ENCODE results near the gene PPP1R14C.

PPP1R14C gene

GRCh38 chr6:150099953-150100352, 42.9 kb upstream of the PPP1R14C start:
- no peaks in the 10 kb centered on the region for H3K79me1 ChIP-seq (ENCODE audit: low read length)
- H3K36me3 ChIP-seq (ENCODE audit: control insufficient read depth in 1 of 2, insufficient read depth in 2 of 2, low read length in 2 of 2): no peaks in the 10 kb centered on the region
- no peak overlapping the region for H2AFZ ChIP-seq (ENCODE audit: insufficient read depth, low read length, poor library complexity)
- H3K18ac ChIP-seq (ENCODE audit: low read length): no peak overlapping the region
- no peak overlapping the region for H3K27ac ChIP-seq (ENCODE audit: low read depth, low read length)
- H3K4me2 ChIP-seq (ENCODE audit: low read length): no peak overlapping the region
- DNase-seq: no peak
- H4K8ac ChIP-seq (ENCODE audit: low read depth, low read length): no peak overlapping the region
- no CpG with 5 or more reads among the region's 11 CpGs for WGBS (ENCODE audit: extremely low coverage, insufficient coverage, insufficient read length)
- no peaks in the 10 kb centered on the region for H3K9me3 ChIP-seq (ENCODE audit: insufficient read depth, low read depth, low read length)
- no peak overlapping the region for H3K4ac ChIP-seq (ENCODE audit: low read depth, low read length)
- no peak overlapping the region for H3K9ac ChIP-seq (ENCODE audit: low read length)
- H2BK12ac ChIP-seq (ENCODE audit: low read length): no peak overlapping the region
- H4K91ac ChIP-seq (ENCODE audit: low read depth, low read length): no peak overlapping the region
- H2BK120ac ChIP-seq (ENCODE audit: insufficient read depth, low read length, poor library complexity): no peak overlapping the region
- H3K79me2 ChIP-seq (ENCODE audit: control insufficient read depth, insufficient read depth, low read length, poor library complexity): no peaks in the 10 kb centered on the region
- no peak overlapping the region for H3K14ac ChIP-seq (ENCODE audit: low read length)
- no peaks in the 10 kb centered on the region for H3K4me1 ChIP-seq (ENCODE audit: control insufficient read depth in 1 of 2, insufficient read depth in 2 of 2, low read length in 2 of 2)
- H4K12ac ChIP-seq (ENCODE audit: low read depth, low read length): no peak overlapping the region
- H3K4me3 ChIP-seq (ENCODE audit: low read depth, low read length): no peak overlapping the region
- H2AK5ac ChIP-seq (ENCODE audit: low read length): no peak overlapping the region
- no peak overlapping the region for H3K23ac ChIP-seq (ENCODE audit: low read length)
- H3K27me3 ChIP-seq (ENCODE audit: insufficient read depth, low read length): no peaks in the 10 kb centered on the region
- no peak overlapping the region for H2BK5ac ChIP-seq (ENCODE audit: low read depth, low read length, poor library complexity)

GRCh38 chr6:150100745-150101144, 42.1 kb upstream of the PPP1R14C start:
- Histone ChIP-seq H4K12ac (ENCODE audit: low read depth, low read length) (no peak overlapping the region), H3K4ac (ENCODE audit: low read depth, low read length) (no peak overlapping the region), H4K91ac (ENCODE audit: low read depth, low read length) (no peak overlapping the region), H3K9ac (ENCODE audit: low read length) (no peak overlapping the region), H3K79me1 (ENCODE audit: low read length) (no peaks in the 10 kb centered on the region), H3K14ac (ENCODE audit: low read length) (no peak overlapping the region), H3K18ac (ENCODE audit: low read length) (no peak overlapping the region), H3K79me2 (ENCODE audit: control insufficient read depth, insufficient read depth, low read length, poor library complexity) (no peaks in the 10 kb centered on the region), H3K4me2 (ENCODE audit: low read length) (no peak overlapping the region), H2AFZ (ENCODE audit: insufficient read depth, low read length, poor library complexity) (no peak overlapping the region), H2BK12ac (ENCODE audit: low read length) (no peak overlapping the region), H3K27ac (ENCODE audit: low read depth, low read length) (no peak overlapping the region), H3K23ac (ENCODE audit: low read length) (no peak overlapping the region), H3K9me3 (ENCODE audit: insufficient read depth, low read depth, low read length) (no peaks in the 10 kb centered on the region), H2BK5ac (ENCODE audit: low read depth, low read length, poor library complexity) (no peak overlapping the region), H2BK120ac (ENCODE audit: insufficient read depth, low read length, poor library complexity) (no peak overlapping the region), H3K36me3 (ENCODE audit: control insufficient read depth in 1 of 2, insufficient read depth in 2 of 2, low read length in 2 of 2) (no peaks in the 10 kb centered on the region), H3K4me3 (ENCODE audit: low read depth, low read length) (no peak overlapping the region), H3K27me3 (ENCODE audit: insufficient read depth, low read length) (no peaks in the 10 kb centered on the region), H3K4me1 (ENCODE audit: control insufficient read depth in 1 of 2, insufficient read depth in 2 of 2, low read length in 2 of 2) (no peaks in the 10 kb centered on the region), H2AK5ac (ENCODE audit: low read length) (no peak overlapping the region), H4K8ac (ENCODE audit: low read depth, low read length) (no peak overlapping the region)
- WGBS (ENCODE audit: extremely low coverage, insufficient coverage, insufficient read length): no CpG with 5 or more reads among the region's 19 CpGs
- no peak for DNase-seq

GRCh38 chr6:150102750-150103270, 40.0 kb upstream of the PPP1R14C start:
- Histone ChIP-seq H2BK5ac (ENCODE audit: low read depth, low read length, poor library complexity) (no peak overlapping the region), H3K23ac (ENCODE audit: low read length) (no peak overlapping the region), H2AFZ (ENCODE audit: insufficient read depth, low read length, poor library complexity) (no peak overlapping the region), H3K4me3 (ENCODE audit: low read depth, low read length) (no peak overlapping the region), H3K36me3 (ENCODE audit: control insufficient read depth in 1 of 2, insufficient read depth in 2 of 2, low read length in 2 of 2) (no peaks in the 10 kb centered on the region), H2BK12ac (ENCODE audit: low read length) (no peak overlapping the region), H3K9ac (ENCODE audit: low read length) (no peak overlapping the region), H3K27me3 (ENCODE audit: insufficient read depth, low read length) (no peaks in the 10 kb centered on the region), H3K79me2 (ENCODE audit: control insufficient read depth, insufficient read depth, low read length, poor library complexity) (no peaks in the 10 kb centered on the region), H3K14ac (ENCODE audit: low read length) (no peak overlapping the region), H3K27ac (ENCODE audit: low read depth, low read length) (no peak overlapping the region), H3K4me2 (ENCODE audit: low read length) (no peak overlapping the region), H3K4me1 (ENCODE audit: control insufficient read depth in 1 of 2, insufficient read depth in 2 of 2, low read length in 2 of 2) (no peaks in the 10 kb centered on the region), H2BK120ac (ENCODE audit: insufficient read depth, low read length, poor library complexity) (no peak overlapping the region), H3K4ac (ENCODE audit: low read depth, low read length) (no peak overlapping the region), H3K18ac (ENCODE audit: low read length) (no peak overlapping the region), H3K9me3 (ENCODE audit: insufficient read depth, low read depth, low read length) (no peaks in the 10 kb centered on the region), H4K8ac (ENCODE audit: low read depth, low read length) (no peak overlapping the region), H4K12ac (ENCODE audit: low read depth, low read length) (no peak overlapping the region), H3K79me1 (ENCODE audit: low read length) (no peaks in the 10 kb centered on the region), H4K91ac (ENCODE audit: low read depth, low read length) (no peak overlapping the region), H2AK5ac (ENCODE audit: low read length) (no peak overlapping the region)
- no peak for DNase-seq
- no CpG with 5 or more reads among the region's 4 CpGs for WGBS (ENCODE audit: extremely low coverage, insufficient coverage, insufficient read length)

- no peak overlapping the region for H2BK12ac ChIP-seq (ENCODE audit: low read length)
- no peaks in the 10 kb centered on the region for H3K4me1 ChIP-seq (ENCODE audit: control insufficient read depth in 1 of 2, insufficient read depth in 2 of 2, low read length in 2 of 2)
- peaks cover 5% of the 10 kb centered on the region for H3K9me3 ChIP-seq (ENCODE audit: insufficient read depth, low read depth, low read length)
- no peaks in the 10 kb centered on the region for H3K27me3 ChIP-seq (ENCODE audit: insufficient read depth, low read length)
- no peak overlapping the region for H3K14ac ChIP-seq (ENCODE audit: low read length)
- DNase-seq: no peak
- H3K36me3 ChIP-seq (ENCODE audit: control insufficient read depth in 1 of 2, insufficient read depth in 2 of 2, low read length in 2 of 2): no peaks in the 10 kb centered on the region
- no peak overlapping the region for H3K18ac ChIP-seq (ENCODE audit: low read length)
- H3K4me3 ChIP-seq (ENCODE audit: low read depth, low read length): no peak overlapping the region
- H4K12ac ChIP-seq (ENCODE audit: low read depth, low read length): no peak overlapping the region
- H3K9ac ChIP-seq (ENCODE audit: low read length): no peak overlapping the region
- no CpG with 5 or more reads among the region's 6 CpGs for WGBS (ENCODE audit: extremely low coverage, insufficient coverage, insufficient read length)
- H3K4me2 ChIP-seq (ENCODE audit: low read length): no peak overlapping the region
- no peak overlapping the region for H4K8ac ChIP-seq (ENCODE audit: low read depth, low read length)
- no peak overlapping the region for H3K4ac ChIP-seq (ENCODE audit: low read depth, low read length)
- H3K79me1 ChIP-seq (ENCODE audit: low read length): no peaks in the 10 kb centered on the region
- no peak overlapping the region for H3K23ac ChIP-seq (ENCODE audit: low read length)
- H2AFZ ChIP-seq (ENCODE audit: insufficient read depth, low read length, poor library complexity): no peak overlapping the region
- no peak overlapping the region for H3K27ac ChIP-seq (ENCODE audit: low read depth, low read length)
- H2BK120ac ChIP-seq (ENCODE audit: insufficient read depth, low read length, poor library complexity): no peak overlapping the region
- H2AK5ac ChIP-seq (ENCODE audit: low read length): no peak overlapping the region
- no peak overlapping the region for H4K91ac ChIP-seq (ENCODE audit: low read depth, low read length)
- no peak overlapping the region for H2BK5ac ChIP-seq (ENCODE audit: low read depth, low read length, poor library complexity)
- no peaks in the 10 kb centered on the region for H3K79me2 ChIP-seq (ENCODE audit: control insufficient read depth, insufficient read depth, low read length, poor library complexity)
These were observed 30.6 kb upstream of the PPP1R14C start for GRCh38 chr6:150112233-150112632.
